Endothelial cell of umbilical vein (primary cell): Measurements from ENCODE around the gene PRAMEF6. TPM values are rescaled to one million over a fixed set of nuclear protein-coding genes. Genes with fewer than 3 reads are reported as not detected.

ENCODE experiments used
- polyA plus RNA-seq, 4 experiments: library from polyadenylated mRNA; depleted of rRNA in 3 of 4; stranded (reverse) in 3 of 4; unstranded in 1 of 4; fragments of >200 nt; gene quantifications; 2 replicates each; pipeline versions ENCODE4 v1.2.1 to v1.2.3, GENCODE V29; 2011 to 2012; ENCODE audit warnings: missing spikeins in 1 of 4
- small RNA-seq: library from RNA; depleted of rRNA; stranded (forward); fragments of <200 nt; gene quantifications from one replicate; pipeline ENCODE3, GENCODE V24; 2012; ENCODE audit warnings: low replicate concordance, low read depth; ENCODE audit not compliant: insufficient read depth, insufficient read length
- total RNA-seq: library from RNA; stranded (reverse); gene quantifications from 2 replicates; pipeline ENCODE4 v1.2.3, GENCODE V29; 2021

The PRAMEF6 gene
- total and polyA plus RNA-seq, 2 donors (not counting 3 experiments of a cell fraction or from before 2014, with no cell fraction given) = not detected

Small RNA genes within 50 kb of the gene (small RNA-seq; reads per million reads assigned to genes)
- gene RNU6-1072P = not detected

Other genes with a start within 250 kb of the PRAMEF6 start
- gene AADACL3, start 231.5 kb downstream of the PRAMEF6 start, total RNA-seq = not detected in 2 replicates
- gene AADACL3, start 231.5 kb downstream of the PRAMEF6 start, polyA plus RNA-seq = not detected in 2 replicates
- not detected in 2 replicates for gene CFAP107, start 201.4 kb downstream of the PRAMEF6 start, total RNA-seq
- not detected in 2 replicates for gene CFAP107, start 201.4 kb downstream of the PRAMEF6 start, polyA plus RNA-seq
- not detected in 2 replicates for gene PRAMEF12, start 173.8 kb downstream of the PRAMEF6 start, total RNA-seq
- not detected in 2 replicates for gene PRAMEF12, start 173.8 kb downstream of the PRAMEF6 start, polyA plus RNA-seq
- not detected in 2 replicates for gene PRAMEF1, start 156.2 kb downstream of the PRAMEF6 start, total RNA-seq
- gene PRAMEF1, start 156.2 kb downstream of the PRAMEF6 start, polyA plus RNA-seq = not detected in 2 replicates
- gene PRAMEF11, start 116.2 kb downstream of the PRAMEF6 start, total RNA-seq = not detected in 2 replicates
- gene PRAMEF11, start 116.2 kb downstream of the PRAMEF6 start, polyA plus RNA-seq = not detected in 2 replicates
- not detected in 2 replicates for gene HNRNPCL1, start 98.9 kb downstream of the PRAMEF6 start, total RNA-seq
- gene HNRNPCL1, start 98.9 kb downstream of the PRAMEF6 start, polyA plus RNA-seq = not detected in 2 replicates
- not detected in 2 replicates for gene PRAMEF2, start 90.5 kb downstream of the PRAMEF6 start, total RNA-seq
- gene PRAMEF2, start 90.5 kb downstream of the PRAMEF6 start, polyA plus RNA-seq = not detected in 2 replicates
- not detected in 2 replicates for gene PRAMEF4, start 61.4 kb downstream of the PRAMEF6 start, total RNA-seq
- not detected in 2 replicates for gene PRAMEF4, start 61.4 kb downstream of the PRAMEF6 start, polyA plus RNA-seq
- not detected in 2 replicates for gene PRAMEF10, start 49.3 kb downstream of the PRAMEF6 start, total RNA-seq
- not detected in 2 replicates for gene PRAMEF10, start 49.3 kb downstream of the PRAMEF6 start, polyA plus RNA-seq
- gene PRAMEF7, start 31.0 kb downstream of the PRAMEF6 start, total RNA-seq = not detected in 2 replicates
- gene PRAMEF7, start 31.0 kb downstream of the PRAMEF6 start, polyA plus RNA-seq = not detected in 2 replicates
- gene PRAMEF27, start 109.0 kb upstream of the PRAMEF6 start, total RNA-seq = not detected in 2 replicates
- not detected in 2 replicates for gene PRAMEF27, start 109.0 kb upstream of the PRAMEF6 start, polyA plus RNA-seq
- not detected in 2 replicates for gene HNRNPCL3, start 113.2 kb upstream of the PRAMEF6 start, total RNA-seq
- not detected in 2 replicates for gene HNRNPCL3, start 113.2 kb upstream of the PRAMEF6 start, polyA plus RNA-seq
- gene PRAMEF25, start 123.2 kb upstream of the PRAMEF6 start, total RNA-seq = not detected in 2 replicates
- not detected in 2 replicates for gene PRAMEF25, start 123.2 kb upstream of the PRAMEF6 start, polyA plus RNA-seq
- gene HNRNPCL2, start 169.3 kb upstream of the PRAMEF6 start, total RNA-seq = not detected in 2 replicates
- not detected in 2 replicates for gene HNRNPCL2, start 169.3 kb upstream of the PRAMEF6 start, polyA plus RNA-seq
- not detected in 2 replicates for gene PRAMEF26, start 208.4 kb upstream of the PRAMEF6 start, total RNA-seq
- gene PRAMEF26, start 208.4 kb upstream of the PRAMEF6 start, polyA plus RNA-seq = not detected in 2 replicates
- gene HNRNPCL4, start 218.1 kb upstream of the PRAMEF6 start, total RNA-seq = not detected in 2 replicates
- gene HNRNPCL4, start 218.1 kb upstream of the PRAMEF6 start, polyA plus RNA-seq = not detected in 2 replicates
- not detected in 2 replicates for gene PRAMEF9, start 224.3 kb upstream of the PRAMEF6 start, total RNA-seq
- gene PRAMEF9, start 224.3 kb upstream of the PRAMEF6 start, polyA plus RNA-seq = not detected in 2 replicates